ENCODE data around the gene PAN2.
A peak's percentile ranks its signal among the peaks of the same experiment; 100 is the strongest.
"Not testable (repeated sequence)": the region's sequence is repeated elsewhere in the genome, so short reads cannot be mapped to it uniquely, and the experiment has no call there.

PAN2 gene

GRCh38 chr12:56282030-56282429, 51.8 kb downstream of the PAN2 start:
- no peak overlapping the region for H3K18ac ChIP-seq (ENCODE audit: low read length)
- no peak overlapping the region for H3K4me3 ChIP-seq (ENCODE audit: low read length)
- H3K79me1 ChIP-seq (ENCODE audit: low read length): no peaks in the 10 kb centered on the region
- H3K27ac ChIP-seq (ENCODE audit: low read depth, low read length): no peak overlapping the region
- no peak for DNase-seq
- no peaks in the 10 kb centered on the region for H3K79me2 ChIP-seq (ENCODE audit: control insufficient read depth, insufficient read depth, low read length)
- H3K56ac ChIP-seq (ENCODE audit: low read length): no peak overlapping the region
- no peak overlapping the region for H2BK120ac ChIP-seq (ENCODE audit: low read depth, low read length)
- no peak overlapping the region for H2BK15ac ChIP-seq (replicated peaks; ENCODE audit: low read depth)
- no peaks in the 10 kb centered on the region for H3K4me1 ChIP-seq (ENCODE audit: control insufficient read depth, low read depth, low read length)
- H3K9ac ChIP-seq (ENCODE audit: low read length): no peak overlapping the region
- no peak overlapping the region for H2BK5ac ChIP-seq (ENCODE audit: low read length)
- no peak overlapping the region for H3K23ac ChIP-seq (ENCODE audit: low read length)
- no peak overlapping the region for H4K8ac ChIP-seq (ENCODE audit: low read depth, low read length)
- no peak overlapping the region for H2AK5ac ChIP-seq (ENCODE audit: low read length)
- peaks cover 9% of the 10 kb centered on the region for H3K36me3 ChIP-seq (ENCODE audit: control insufficient read depth, insufficient read depth, low read length)
- no peak overlapping the region for H3K4me2 ChIP-seq (ENCODE audit: low read length)
- H3K4ac ChIP-seq (ENCODE audit: low read depth, low read length): no peak overlapping the region
- H4K5ac ChIP-seq (ENCODE audit: low read length): no peak overlapping the region
- no peaks in the 10 kb centered on the region for H3K27me3 ChIP-seq (ENCODE audit: insufficient read depth, low read length, poor library complexity)
- WGBS (ENCODE audit: extremely low coverage, insufficient coverage, low lambda C conversion rate): 100% methylated on average over 1 of the region's 6 CpGs

- H3K4ac ChIP-seq (ENCODE audit: low read depth, low read length): no peak overlapping the region
- H3K27ac ChIP-seq (ENCODE audit: low read depth, low read length): no peak overlapping the region
- no peaks in the 10 kb centered on the region for H3K27me3 ChIP-seq (ENCODE audit: insufficient read depth, low read length, poor library complexity)
- no peak overlapping the region for H3K18ac ChIP-seq (ENCODE audit: low read length)
- H3K79me2 ChIP-seq (ENCODE audit: control insufficient read depth, insufficient read depth, low read length): no peaks in the 10 kb centered on the region
- no peak overlapping the region for H3K4me3 ChIP-seq (ENCODE audit: low read length)
- no peak overlapping the region for H3K23ac ChIP-seq (ENCODE audit: low read length)
- H3K4me2 ChIP-seq (ENCODE audit: low read length): no peak overlapping the region
- no peak overlapping the region for H2AK5ac ChIP-seq (ENCODE audit: low read length)
- H3K4me1 ChIP-seq (ENCODE audit: control insufficient read depth, low read depth, low read length): no peaks in the 10 kb centered on the region
- no peak overlapping the region for H2BK120ac ChIP-seq (ENCODE audit: low read depth, low read length)
- no peak overlapping the region for H2BK5ac ChIP-seq (ENCODE audit: low read length)
- H3K9ac ChIP-seq (ENCODE audit: low read length): no peak overlapping the region
- H3K79me1 ChIP-seq (ENCODE audit: low read length): no peaks in the 10 kb centered on the region
- H2BK15ac ChIP-seq (replicated peaks; ENCODE audit: low read depth): no peak overlapping the region
- no peak overlapping the region for H4K8ac ChIP-seq (ENCODE audit: low read depth, low read length)
- peaks cover 10% of the 10 kb centered on the region for H3K36me3 ChIP-seq (ENCODE audit: control insufficient read depth, insufficient read depth, low read length)
- no peak overlapping the region for H4K5ac ChIP-seq (ENCODE audit: low read length)
- no peak overlapping the region for H3K56ac ChIP-seq (ENCODE audit: low read length)
- DNase-seq: no peak
Measured at GRCh38 chr12:56280849-56281248, 53.0 kb downstream of the PAN2 start.

GRCh38 chr12:56278905-56279304, 54.9 kb downstream of the PAN2 start:
- Histone ChIP-seq H3K36me3 (ENCODE audit: control insufficient read depth, insufficient read depth, low read length) (peaks cover 16% of the 10 kb centered on the region), H2AK5ac (ENCODE audit: low read length) (no peak overlapping the region)
- no CpG with 5 or more reads among the region's 3 CpGs for WGBS (ENCODE audit: extremely low coverage, insufficient coverage, low lambda C conversion rate)

GRCh38 chr12:56274299-56274698, 59.5 kb downstream of the PAN2 start:
- WGBS (ENCODE audit: extremely low coverage, insufficient coverage, low lambda C conversion rate): no CpG with 5 or more reads among the region's 2 CpGs
- peaks cover 10% of the 10 kb centered on the region for H3K36me3 ChIP-seq (ENCODE audit: control insufficient read depth, insufficient read depth, low read length)
- H3K4ac ChIP-seq (ENCODE audit: low read depth, low read length): no peak overlapping the region

More at GRCh38 chr12:56278905-56279304, 54.9 kb downstream of the PAN2 start:
- Histone ChIP-seq H3K9ac (ENCODE audit: low read length) (no peak overlapping the region), H3K27ac (ENCODE audit: low read depth, low read length) (no peak overlapping the region), H3K4me3 (ENCODE audit: low read length) (no peak overlapping the region), H3K4me1 (ENCODE audit: control insufficient read depth, low read depth, low read length) (no peaks in the 10 kb centered on the region), H3K23ac (ENCODE audit: low read length) (no peak overlapping the region), H3K79me2 (ENCODE audit: control insufficient read depth, insufficient read depth, low read length) (no peaks in the 10 kb centered on the region), H3K4me2 (ENCODE audit: low read length) (no peak overlapping the region), H2BK120ac (ENCODE audit: low read depth, low read length) (no peak overlapping the region), H2BK5ac (ENCODE audit: low read length) (no peak overlapping the region), H4K5ac (ENCODE audit: low read length) (no peak overlapping the region), H4K8ac (ENCODE audit: low read depth, low read length) (no peak overlapping the region), H3K4ac (ENCODE audit: low read depth, low read length) (no peak overlapping the region), H3K79me1 (ENCODE audit: low read length) (no peaks in the 10 kb centered on the region), H2BK15ac (replicated peaks; ENCODE audit: low read depth) (no peak overlapping the region), H3K56ac (ENCODE audit: low read length) (no peak overlapping the region), H3K18ac (ENCODE audit: low read length) (no peak overlapping the region), H3K27me3 (ENCODE audit: insufficient read depth, low read length, poor library complexity) (no peaks in the 10 kb centered on the region)
- no peak for DNase-seq

GRCh38 chr12:56272468-56272867, 61.3 kb downstream of the PAN2 start:
- not testable (repeated sequence) for H4K8ac ChIP-seq (ENCODE audit: low read depth, low read length); H3K79me2 ChIP-seq (ENCODE audit: control insufficient read depth, insufficient read depth, low read length); H3K23ac ChIP-seq (ENCODE audit: low read length); DNase-seq; H4K5ac ChIP-seq (ENCODE audit: low read length); H2BK120ac ChIP-seq (ENCODE audit: low read depth, low read length); H2BK5ac ChIP-seq (ENCODE audit: low read length); H3K4me1 ChIP-seq (ENCODE audit: control insufficient read depth, low read depth, low read length); H3K9ac ChIP-seq (ENCODE audit: low read length); H3K4me2 ChIP-seq (ENCODE audit: low read length); H3K18ac ChIP-seq (ENCODE audit: low read length); H3K27me3 ChIP-seq (ENCODE audit: insufficient read depth, low read length, poor library complexity); H3K79me1 ChIP-seq (ENCODE audit: low read length); H3K56ac ChIP-seq (ENCODE audit: low read length); H2BK15ac ChIP-seq (replicated peaks; ENCODE audit: low read depth); H3K27ac ChIP-seq (ENCODE audit: low read depth, low read length); H3K4me3 ChIP-seq (ENCODE audit: low read length); H2AK5ac ChIP-seq (ENCODE audit: low read length); H3K4ac ChIP-seq (ENCODE audit: low read depth, low read length); H3K36me3 ChIP-seq (ENCODE audit: control insufficient read depth, insufficient read depth, low read length)
- no CpG with 5 or more reads among the region's 2 CpGs for WGBS (ENCODE audit: extremely low coverage, insufficient coverage, low lambda C conversion rate)

More at GRCh38 chr12:56274299-56274698, 59.5 kb downstream of the PAN2 start:
- no peak overlapping the region for H3K9ac ChIP-seq (ENCODE audit: low read length)
- no peak overlapping the region for H2BK5ac ChIP-seq (ENCODE audit: low read length)
- no peak overlapping the region for H2BK120ac ChIP-seq (ENCODE audit: low read depth, low read length)
- H3K4me1 ChIP-seq (ENCODE audit: control insufficient read depth, low read depth, low read length): no peaks in the 10 kb centered on the region
- no peaks in the 10 kb centered on the region for H3K79me1 ChIP-seq (ENCODE audit: low read length)
- no peak overlapping the region for H3K27ac ChIP-seq (ENCODE audit: low read depth, low read length)
- H3K79me2 ChIP-seq (ENCODE audit: control insufficient read depth, insufficient read depth, low read length): no peaks in the 10 kb centered on the region
- H4K8ac ChIP-seq (ENCODE audit: low read depth, low read length): no peak overlapping the region
- no peaks in the 10 kb centered on the region for H3K27me3 ChIP-seq (ENCODE audit: insufficient read depth, low read length, poor library complexity)
- no peak overlapping the region for H2BK15ac ChIP-seq (replicated peaks; ENCODE audit: low read depth)
- H3K56ac ChIP-seq (ENCODE audit: low read length): no peak overlapping the region
- H3K18ac ChIP-seq (ENCODE audit: low read length): no peak overlapping the region
- no peak overlapping the region for H3K4me2 ChIP-seq (ENCODE audit: low read length)
- H4K5ac ChIP-seq (ENCODE audit: low read length): no peak overlapping the region
- H3K23ac ChIP-seq (ENCODE audit: low read length): no peak overlapping the region
- no peak for DNase-seq
- no peak overlapping the region for H3K4me3 ChIP-seq (ENCODE audit: low read length)
- H2AK5ac ChIP-seq (ENCODE audit: low read length): no peak overlapping the region

GRCh38 chr12:56271031-56271430, 62.8 kb downstream of the PAN2 start:
- Histone ChIP-seq H4K8ac (ENCODE audit: low read depth, low read length) (no peak overlapping the region), H3K23ac (ENCODE audit: low read length) (no peak overlapping the region), H2BK120ac (ENCODE audit: low read depth, low read length) (no peak overlapping the region), H3K36me3 (ENCODE audit: control insufficient read depth, insufficient read depth, low read length) (peaks cover 10% of the 10 kb centered on the region), H3K4me3 (ENCODE audit: low read length) (no peak overlapping the region), H3K18ac (ENCODE audit: low read length) (no peak overlapping the region), H3K79me2 (ENCODE audit: control insufficient read depth, insufficient read depth, low read length) (no peaks in the 10 kb centered on the region), H2AK5ac (ENCODE audit: low read length) (no peak overlapping the region), H2BK5ac (ENCODE audit: low read length) (no peak overlapping the region), H3K4me2 (ENCODE audit: low read length) (no peak overlapping the region), H3K4me1 (ENCODE audit: control insufficient read depth, low read depth, low read length) (no peaks in the 10 kb centered on the region), H3K56ac (ENCODE audit: low read length) (no peak overlapping the region), H4K5ac (ENCODE audit: low read length) (no peak overlapping the region), H3K27me3 (ENCODE audit: insufficient read depth, low read length, poor library complexity) (no peaks in the 10 kb centered on the region), H3K4ac (ENCODE audit: low read depth, low read length) (no peak overlapping the region), H2BK15ac (replicated peaks; ENCODE audit: low read depth) (no peak overlapping the region), H3K9ac (ENCODE audit: low read length) (no peak overlapping the region), H3K27ac (ENCODE audit: low read depth, low read length) (no peak overlapping the region), H3K79me1 (ENCODE audit: low read length) (no peaks in the 10 kb centered on the region)
- DNase-seq: peak; percentile 64
- no CpG with 5 or more reads among the region's 1 CpG for WGBS (ENCODE audit: extremely low coverage, insufficient coverage, low lambda C conversion rate)

Measured in mesendoderm (in vitro differentiated cells).